HG03280 (cell line): ENCODE measurements around the gene FANCE.

Source experiments
- ATAC-seq: cut with Tn5 transposase; IDR thresholded peaks from one replicate; pipeline ENCODE4 v1.9.1; 2021; ENCODE audit warnings: mild to moderate bottlenecking, moderate library complexity; ENCODE audit not compliant: unreplicated experiment

Gene FANCE

DNA sequence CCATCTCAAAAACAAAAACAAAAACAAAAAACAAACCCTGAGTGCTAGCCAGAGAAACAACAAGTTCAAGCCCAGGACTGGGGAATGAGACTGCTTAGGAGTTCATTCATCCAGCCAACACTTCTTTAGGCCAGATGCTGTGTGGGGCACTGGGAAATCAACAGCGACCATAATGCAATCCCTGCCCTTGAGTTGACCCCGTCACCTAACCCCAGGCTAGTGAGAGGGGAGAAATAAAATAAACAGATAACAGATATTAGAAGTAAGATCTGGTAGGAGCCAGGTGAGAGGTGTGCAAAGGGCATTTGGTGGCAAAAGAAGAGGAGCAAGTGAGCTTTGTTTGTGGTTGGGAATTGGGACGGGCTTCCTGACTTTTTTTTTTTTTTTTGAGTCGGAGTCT lies 11.2 kb downstream of the FANCE start:
- no peak for ATAC-seq

DNA sequence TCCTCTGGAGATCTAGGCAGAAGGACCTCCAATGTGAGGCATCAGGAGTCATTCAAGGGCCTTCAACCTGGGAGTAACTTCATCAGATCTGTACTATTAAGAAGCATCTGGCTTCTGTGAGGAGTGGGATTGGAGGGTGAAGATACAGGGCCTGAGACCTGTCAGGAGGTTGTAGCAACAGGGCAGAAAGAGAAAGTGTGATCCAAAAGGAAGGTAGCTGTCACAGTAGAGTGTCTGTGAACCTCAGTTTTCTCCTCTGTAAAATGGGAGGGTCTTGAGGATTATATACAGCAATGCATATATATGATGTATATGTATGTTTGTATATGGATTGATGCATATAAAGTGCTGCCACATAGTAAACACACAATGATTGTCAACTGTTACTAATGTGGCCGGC lies 13.5 kb downstream of the FANCE start:
- ATAC-seq, result no peak

DNA sequence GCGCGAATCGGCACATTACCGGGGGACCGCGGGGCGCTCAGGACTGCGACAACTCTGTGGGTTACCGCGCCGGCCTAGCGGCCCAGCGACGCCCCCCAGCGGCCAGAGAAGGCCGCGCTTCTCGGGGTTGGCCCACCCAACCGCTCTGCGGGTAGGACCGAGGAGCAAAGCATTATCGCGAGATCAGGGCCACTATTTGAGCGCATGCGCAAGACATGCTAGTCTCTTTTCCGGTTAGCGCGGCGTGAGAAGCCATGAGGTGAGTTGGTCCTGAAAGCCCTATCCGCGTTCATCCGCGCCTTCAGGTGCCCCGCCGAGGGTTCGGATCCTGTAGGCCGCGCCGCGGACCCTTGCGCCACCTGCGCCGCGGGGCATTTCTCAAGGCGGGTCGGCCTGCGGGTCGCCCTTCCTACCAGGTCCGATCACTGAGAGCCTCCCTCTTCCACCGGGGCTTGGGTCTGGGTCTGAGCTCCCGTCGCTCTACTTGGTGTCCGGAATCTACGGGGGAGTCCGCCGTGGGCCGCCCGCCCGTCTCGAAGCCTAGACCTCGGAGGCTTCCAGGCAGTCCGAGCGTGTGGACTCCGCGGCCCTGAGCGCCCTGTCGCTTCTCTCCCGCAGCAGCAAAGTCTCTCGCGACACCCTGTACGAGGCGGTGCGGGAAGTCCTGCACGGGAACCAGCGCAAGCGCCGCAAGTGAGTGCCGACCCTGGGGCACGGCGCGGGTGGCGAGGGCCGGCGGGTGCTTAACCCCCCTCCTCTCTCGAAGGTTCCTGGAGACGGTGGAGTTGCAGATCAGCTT lies 16.2 kb downstream of the FANCE start, which contains the start of gene RPL10A:
RPL10A (plus strand) TSS at position 221 of the 799 bp plus-strand sequence; CDS start at position 255, 34 bp downstream.
- peak; percentile 88 for ATAC-seq

DNA sequence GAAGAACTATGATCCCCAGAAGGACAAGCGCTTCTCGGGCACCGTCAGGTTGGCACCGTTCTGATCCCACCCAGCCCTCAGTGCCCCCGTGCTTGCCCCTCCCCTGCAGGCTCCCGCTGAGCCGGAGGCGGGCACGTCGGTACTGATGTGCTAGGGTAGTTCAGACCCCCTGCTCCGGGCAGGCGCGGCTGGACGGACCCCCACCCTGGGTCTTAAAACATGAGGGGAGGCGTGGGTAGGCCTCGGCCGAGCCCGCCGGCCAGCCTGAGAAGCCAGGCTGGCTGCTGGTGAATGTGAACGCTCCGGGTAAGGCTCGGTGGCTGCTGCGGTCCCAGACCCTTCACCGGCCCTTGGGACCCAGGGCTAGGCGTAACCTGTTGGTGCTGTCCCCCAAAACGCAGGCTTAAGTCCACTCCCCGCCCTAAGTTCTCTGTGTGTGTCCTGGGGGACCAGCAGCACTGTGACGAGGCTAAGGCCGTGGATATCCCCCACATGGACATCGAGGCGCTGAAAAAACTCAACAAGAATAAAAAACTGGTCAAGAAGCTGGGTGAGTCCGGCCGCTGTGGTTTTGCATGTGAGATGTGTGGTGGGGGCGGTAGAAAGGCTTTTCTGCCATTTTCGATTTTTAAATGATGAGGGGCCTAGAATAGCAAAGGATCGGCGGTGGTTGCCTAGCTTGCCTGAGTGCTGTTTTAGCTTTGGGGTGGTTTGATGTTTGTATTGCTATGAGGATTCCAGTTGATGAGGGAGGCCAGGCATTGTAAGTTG lies 17.0 kb downstream of the FANCE start:
- ATAC-seq, result peak; percentile 3

DNA sequence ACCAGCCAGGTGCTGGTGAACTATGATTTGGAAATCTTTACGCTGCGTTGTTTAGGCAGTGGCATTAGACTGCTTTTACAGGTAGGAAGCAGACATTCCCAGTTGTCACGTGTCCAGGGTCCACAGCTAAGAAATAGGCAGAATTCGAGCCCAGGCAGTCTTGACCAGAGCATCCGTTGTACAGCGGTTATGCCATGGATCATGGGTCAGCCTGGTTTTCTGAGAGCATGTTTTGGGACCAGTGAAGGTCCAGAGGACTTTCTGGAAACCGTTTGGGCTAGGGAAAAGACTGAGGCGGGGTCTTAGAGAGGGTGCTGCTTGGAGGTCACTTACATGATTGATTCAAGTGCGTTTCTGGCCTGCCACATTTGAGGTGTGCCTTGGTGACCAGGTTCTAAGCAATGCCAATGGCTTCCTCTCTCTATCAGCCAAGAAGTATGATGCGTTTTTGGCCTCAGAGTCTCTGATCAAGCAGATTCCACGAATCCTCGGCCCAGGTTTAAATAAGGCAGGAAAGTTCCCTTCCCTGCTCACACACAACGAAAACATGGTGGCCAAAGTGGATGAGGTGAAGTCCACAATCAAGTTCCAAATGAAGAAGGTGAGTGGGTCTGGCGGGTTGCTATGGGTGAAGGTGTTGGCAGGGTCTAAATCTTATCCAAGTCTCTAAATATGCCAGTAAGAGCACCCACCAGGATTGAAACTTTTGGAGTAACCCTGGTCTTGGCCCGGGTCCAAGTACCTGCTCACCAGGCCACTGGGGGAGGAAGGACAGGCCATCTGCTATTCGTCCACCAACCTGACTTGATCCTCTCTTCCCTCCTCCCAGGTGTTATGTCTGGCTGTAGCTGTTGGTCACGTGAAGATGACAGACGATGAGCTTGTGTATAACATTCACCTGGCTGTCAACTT lies 17.9 kb downstream of the FANCE start:
- ATAC-seq, result no peak

DNA sequence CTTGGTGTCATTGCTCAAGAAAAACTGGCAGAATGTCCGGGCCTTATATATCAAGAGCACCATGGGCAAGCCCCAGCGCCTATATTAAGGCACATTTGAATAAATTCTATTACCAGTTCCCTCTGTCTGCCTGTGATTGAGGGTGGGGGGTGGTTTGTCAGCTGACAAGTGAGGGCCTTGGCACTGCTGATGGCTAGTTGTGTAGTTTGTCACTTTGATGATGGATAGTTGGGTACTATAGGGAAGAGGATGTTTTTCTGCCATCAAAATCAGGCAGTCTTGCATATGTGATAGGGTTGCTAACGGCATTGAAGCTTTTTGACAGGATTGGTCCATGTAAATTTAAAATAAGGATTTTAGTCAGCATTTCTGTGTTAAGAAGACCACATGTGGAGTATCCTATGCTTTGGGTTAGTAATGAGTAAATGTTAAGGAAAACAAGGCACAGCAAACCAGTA lies 18.6 kb downstream of the FANCE start:
- ATAC-seq, result no peak

DNA sequence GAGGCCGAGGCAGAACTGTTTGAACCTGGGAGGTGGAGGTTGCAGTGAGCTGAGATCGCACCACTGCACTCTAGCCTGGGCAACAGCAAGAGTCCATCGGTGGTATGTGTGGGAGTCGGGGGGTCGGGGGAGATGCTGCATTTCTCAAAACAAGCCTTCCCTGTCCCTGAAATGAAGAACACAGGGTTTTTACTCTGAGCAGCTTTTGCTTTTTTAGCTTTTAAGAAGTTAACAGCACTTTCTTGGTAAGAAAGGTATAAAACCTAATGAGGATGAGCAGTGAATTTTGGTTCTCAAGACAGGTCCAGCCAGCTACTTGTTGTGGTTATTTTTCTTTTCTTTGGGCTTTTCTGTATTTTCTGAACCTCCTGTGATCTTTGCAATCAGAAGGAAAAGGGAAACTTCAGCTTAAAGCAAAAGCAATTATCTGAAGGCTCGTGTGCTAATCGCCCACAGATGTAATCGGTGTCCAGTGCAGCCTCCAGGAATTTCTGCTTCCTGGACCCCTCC lies 19.8 kb downstream of the FANCE start:
- ATAC-seq, result no peak

DNA sequence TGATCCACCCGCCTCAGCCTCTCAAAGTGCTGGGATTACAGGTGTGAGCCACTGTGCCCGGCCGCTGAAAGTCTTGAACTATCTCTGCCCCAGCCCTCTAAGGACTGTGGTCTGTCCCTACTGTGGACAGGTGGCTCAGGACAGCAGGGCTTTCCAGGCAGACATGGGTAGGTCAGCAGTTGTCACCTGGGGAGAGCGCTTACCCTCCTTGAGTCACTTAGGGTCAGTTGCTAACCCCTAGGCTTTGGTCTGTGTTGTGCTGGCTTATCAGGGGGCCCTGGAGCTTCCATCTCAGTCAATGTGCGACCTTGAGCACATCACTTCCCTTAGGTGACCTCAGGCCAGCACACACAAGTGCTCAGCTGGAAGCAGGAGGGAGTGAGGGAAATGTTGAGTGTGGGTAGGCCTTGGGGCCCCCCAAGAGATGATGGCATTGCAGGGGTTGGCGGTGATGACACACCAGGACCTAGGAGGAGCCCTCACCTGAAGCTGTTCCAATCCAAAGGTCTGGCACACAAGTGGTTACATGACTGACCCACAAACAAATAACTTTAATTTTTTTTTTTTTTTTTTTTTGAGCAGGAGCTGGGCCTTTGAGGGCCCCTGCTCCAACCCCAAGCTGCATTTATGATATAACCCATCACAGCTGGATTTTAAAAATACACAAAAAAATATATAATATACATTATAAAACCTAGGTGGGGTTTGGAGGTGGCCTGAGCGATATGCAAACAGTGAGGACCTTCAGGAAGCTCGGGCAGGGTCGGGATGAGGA lies 21.1 kb downstream of the FANCE start:
- no peak for ATAC-seq

DNA sequence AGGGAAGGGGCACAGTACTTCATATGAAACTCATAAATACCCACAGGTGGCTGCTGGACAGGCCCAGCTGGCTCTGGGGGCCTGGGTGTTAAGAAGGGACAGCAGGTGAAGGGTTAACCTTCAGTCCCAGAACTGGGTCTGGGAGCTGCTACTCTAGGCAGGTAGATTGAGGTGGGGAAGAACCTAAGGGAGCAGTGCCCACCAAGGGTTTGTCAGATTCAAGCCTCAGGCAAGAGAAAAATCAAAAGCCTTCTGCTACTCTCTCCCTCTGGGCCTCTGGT lies 21.7 kb downstream of the FANCE start:
- no peak for ATAC-seq

DNA sequence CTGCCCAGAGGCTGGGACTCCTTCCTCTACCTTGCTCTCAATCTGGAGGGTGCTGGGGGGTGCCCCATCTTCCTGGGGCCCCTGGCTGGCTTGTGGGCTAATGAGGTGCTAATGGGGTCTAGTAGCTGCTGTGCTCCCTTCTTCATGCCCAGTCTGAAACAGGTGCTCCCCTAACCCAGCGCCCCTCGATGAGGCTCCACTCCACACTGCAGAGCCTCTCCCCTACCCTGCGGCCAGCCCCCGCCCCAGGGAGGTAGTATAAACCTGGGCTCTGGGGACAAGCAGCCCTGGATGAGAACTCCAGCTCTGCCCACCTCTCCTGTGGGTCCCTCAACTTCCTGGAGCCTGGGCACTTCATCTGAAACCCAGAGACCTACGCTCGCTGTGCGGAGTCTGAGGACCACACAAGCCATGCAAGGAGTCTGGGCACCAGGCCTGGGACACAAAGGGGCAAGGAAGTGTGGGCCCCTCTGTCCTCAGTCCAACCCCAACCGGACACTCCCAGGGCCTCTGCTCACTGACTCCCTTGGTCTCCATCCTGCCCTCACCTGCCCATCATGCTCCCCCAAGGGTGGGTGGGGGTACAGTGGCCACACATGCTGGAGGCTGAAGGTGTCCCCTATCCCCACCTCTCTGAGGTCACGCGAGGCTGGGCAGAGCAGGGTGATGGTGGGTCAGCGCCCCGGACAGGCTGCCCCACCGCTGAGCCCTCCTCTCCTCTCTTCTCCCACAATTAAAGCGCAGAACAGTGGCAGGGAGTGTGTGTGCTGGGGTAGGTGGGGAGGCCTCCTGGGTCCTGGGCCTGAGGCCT lies 22.2 kb downstream of the FANCE start:
- no peak for ATAC-seq

DNA sequence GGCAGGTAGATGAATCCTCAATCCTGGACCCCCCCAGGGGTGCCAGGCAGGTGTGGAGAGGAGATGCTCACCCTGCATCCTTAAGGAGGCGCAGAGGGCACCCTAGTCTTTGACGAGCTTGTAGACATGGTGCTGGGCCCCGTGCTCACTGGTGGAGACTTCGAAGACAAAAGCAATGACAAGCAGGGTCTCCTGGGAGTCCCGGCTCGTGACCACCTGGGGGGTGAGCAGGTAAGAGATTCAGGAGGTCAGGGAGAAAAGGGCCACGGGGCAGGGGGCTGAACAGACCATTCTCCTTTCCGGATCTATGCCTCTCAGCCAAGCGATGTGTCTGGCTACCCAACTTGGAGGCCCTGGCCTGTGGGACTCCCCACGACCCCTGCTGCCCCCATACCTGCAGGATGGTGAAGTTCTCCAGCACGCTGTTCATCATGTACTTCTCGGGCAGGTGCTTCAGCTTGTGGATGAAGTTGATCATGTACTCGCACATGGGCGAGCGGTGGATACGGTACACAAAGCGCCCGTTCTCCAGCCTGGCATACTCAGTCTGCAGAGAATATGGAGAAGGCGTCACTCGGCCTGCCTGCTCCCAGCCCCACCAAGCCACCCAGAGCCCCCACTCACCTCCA lies 22.9 kb downstream of the FANCE start:
- no peak for ATAC-seq

DNA sequence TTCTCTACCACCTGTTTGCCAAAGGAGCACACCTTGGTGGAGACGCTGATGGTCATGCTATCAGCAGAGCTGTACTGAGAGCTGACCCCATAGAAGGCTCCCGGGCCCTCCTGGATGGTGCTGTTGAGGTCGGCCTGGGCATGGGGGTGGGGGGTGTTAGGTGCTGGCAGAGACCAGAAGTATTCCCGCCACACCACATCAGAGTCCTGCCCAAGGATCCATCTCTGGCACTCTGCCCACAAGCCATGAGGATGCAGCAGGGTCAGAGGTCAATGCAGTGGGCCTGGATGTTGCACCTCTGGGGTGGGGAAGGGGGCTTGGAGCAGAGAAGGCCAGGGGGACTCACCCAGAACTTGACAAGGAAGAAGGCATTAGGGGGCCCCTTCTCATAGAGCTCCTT lies 23.4 kb downstream of the FANCE start:
- no peak for ATAC-seq

DNA sequence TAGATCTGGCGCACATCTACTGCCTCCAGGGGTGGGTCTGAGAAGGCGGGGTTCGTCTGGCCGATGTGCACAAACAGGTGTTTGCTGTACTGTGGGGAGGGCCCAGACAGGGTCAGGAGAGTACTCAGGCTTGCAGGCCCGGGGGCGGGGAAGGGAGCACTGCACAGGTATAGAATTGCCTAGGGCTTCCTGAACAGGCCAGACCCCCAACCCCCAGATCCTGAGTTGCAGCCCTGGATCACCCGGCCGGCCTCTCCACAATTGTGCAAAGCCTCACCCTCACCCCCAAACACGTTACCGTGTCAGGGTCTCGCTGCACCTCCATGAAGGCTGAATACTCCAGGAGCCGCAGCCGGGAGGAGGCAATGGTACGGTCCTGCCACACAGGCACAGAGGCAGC lies 23.9 kb downstream of the FANCE start:
- no peak for ATAC-seq

DNA sequence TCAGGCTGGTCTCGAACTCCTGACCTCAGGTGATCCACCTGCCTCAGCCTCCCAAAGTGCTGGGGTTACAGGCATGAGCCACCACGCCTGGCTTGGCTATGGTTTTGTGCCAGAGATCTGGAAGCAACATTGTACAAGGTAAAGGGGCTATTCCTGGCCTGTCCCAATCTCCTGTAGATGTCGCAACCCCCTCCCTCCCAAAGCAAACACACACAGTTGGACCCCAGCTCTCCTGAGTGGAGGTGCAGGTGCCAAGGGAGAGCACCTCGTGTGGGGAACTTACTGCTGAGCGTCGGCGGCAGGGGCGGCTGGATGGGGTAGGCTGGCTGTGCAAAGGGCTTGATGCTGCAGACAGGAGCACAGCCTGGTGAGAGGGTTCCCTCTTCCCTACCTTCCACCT lies 24.9 kb downstream of the FANCE start:
- ATAC-seq, result no peak

DNA sequence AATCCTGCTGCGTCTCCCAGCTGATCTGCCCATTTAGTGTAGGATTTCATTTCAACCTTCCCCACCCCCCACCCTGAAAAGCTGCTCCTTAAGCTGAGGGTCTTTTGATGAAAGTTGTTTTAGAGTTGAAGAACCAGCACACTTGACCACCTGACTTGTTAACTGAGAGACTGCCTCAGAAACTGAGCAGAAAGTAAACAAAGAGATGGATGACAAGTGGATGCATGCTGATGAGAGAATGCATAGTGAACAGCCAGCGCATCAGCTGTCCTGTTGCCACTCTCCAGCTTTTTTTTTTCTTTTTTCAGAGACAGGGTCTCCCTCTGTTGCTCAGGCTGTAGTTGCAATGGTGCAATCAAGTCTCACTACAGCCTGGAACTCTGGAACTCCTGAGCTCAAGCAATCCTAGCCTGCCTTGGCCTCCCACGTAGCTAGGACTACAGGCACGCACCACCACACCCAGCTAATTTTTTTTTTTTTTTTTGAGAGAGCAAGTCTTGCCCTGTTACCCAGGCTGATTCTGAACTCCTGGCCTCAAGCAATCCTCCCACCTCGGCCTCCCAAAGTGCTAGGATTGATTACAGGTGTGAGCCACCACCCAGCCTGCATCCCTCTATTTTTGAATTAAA lies 25.5 kb downstream of the FANCE start:
- no peak for ATAC-seq

DNA sequence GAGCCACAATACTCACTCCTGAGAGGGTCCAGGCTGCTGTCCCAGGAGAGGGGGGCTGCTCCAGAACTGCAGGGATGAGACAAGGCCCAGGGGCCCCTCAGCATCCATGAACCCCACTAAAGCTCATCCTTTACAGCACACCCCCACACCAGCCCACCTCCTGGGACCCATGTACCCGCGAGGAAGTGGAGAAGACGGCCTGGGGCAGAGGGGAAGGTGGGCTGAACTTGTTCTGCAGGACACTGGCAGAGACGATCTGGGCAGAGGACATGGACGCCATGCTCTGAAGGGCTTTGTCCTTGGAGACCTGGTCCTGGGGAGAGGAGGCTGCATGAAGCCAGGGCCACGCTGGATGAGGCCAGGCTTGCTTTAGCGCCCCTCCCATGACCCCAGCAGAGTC lies 26.1 kb downstream of the FANCE start:
- no peak for ATAC-seq

DNA sequence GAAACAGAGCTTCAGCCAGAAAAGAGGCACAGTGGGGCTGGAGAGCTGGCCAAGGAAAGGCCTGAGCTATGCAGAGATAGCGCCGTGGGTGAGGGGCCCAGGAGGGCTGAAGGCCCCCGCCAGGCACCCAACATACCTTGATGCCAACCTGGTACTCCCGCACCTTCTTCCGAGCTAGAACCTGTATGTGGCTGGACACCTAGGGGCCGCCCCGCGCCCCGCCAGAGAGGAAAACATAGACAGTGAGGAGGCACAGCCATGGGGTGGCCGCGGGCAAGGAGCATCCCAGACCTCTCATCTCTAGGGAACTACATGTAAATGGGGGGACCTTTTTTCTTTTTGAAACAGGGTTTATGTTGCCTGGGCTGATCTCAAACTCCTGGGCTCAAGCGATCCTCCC lies 28.0 kb downstream of the FANCE start:
- no peak for ATAC-seq

DNA sequence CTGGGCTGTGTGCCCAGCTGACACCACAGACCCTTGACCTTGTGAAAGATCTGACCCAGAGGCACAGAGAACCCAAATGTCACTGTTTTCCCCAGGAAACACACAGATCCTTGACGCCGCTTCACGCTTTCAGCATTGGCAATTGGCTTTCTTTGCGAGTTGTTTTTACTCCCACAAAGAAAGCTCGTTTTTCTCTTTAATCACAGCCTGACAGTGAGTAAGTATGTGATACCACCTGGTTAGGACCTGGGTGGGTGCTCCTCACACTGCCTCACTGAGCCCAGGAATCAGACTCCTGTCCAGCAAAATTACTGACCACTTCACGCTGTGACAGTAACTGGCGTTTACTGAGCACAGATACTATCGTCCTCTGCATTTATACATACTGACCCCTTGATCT lies 29.1 kb downstream of the FANCE start:
- ATAC-seq, result no peak

DNA sequence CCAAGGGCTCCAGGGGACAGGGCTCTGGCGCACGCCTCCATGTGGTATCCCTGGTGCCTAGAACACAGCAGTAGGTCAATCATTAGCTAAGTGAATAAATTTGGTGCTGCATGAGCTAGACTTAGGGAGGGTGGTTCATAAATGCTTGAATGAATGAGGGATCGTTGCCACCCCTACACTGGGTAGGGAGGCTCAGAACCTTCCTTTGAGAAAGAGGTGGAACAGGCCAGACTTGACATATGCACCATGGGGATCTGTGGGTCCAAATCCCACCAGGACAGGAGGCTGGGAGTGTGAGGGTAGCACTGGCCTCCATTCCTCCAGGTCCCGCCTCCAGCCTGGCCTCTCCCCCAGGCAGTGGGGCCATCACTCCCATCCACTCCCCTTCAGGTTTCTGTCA lies 30.9 kb downstream of the FANCE start:
- no peak for ATAC-seq
